GM12892 (cell line): Measurements from ENCODE around the gene TICRR.
"Not testable (repeated sequence)": the region's sequence is repeated elsewhere in the genome, so short reads cannot be mapped to it uniquely, and the experiment has no call there.

Experiments
- POLR2A ChIP-seq: IDR thresholded peaks from 2 replicates; pipeline ENCODE4 v1.6.1; 2011; ENCODE audit warnings: low read depth, low read length, control low read depth
- POLR2AphosphoS5 ChIP-seq: IDR thresholded peaks from 2 replicates; pipeline ENCODE4 v1.6.1; 2011; ENCODE audit warnings: low read depth, low read length, control low read depth
- TAF1 ChIP-seq: IDR thresholded peaks from 2 replicates; pipeline ENCODE4 v1.6.1; 2011; ENCODE audit warnings: low read depth, mild to moderate bottlenecking, control low read depth, low read length, borderline replicate concordance

GRCh38 chr15:89549138-89549537 lies 26.1 kb upstream of the TICRR start:
- not testable (repeated sequence) for TF ChIP-seq POLR2A, TAF1, POLR2AphosphoS5
